SK-N-SH (cell line): ENCODE data around the gene FRMD7.

ENCODE experiments used
- CTCF ChIP-seq: fragments of 200-600 bp; sonication (generic); IDR thresholded peaks from 2 replicates; pipeline ENCODE4 v1.6.1; 2017; ENCODE audit warnings: antibody characterized with exemption, mild to moderate bottlenecking, moderate library complexity
- EP300 ChIP-seq, 2 experiments: IDR thresholded peaks; 2 replicates each; pipeline versions ENCODE4 v1.4.0 to v1.6.1; 2012; ENCODE audit warnings: borderline replicate concordance in 1 of 2, low read depth in 1 of 2, low read length in 1 of 2
- EZH2phosphoT487 ChIP-seq: fragments of 200-600 bp; sonication (generic); IDR thresholded peaks from 2 replicates; pipeline ENCODE4 v1.6.1; 2017; ENCODE audit warnings: low read depth, mixed run types, mild to moderate bottlenecking, antibody characterized with exemption, moderate library complexity, borderline replicate concordance
- FOXJ3 ChIP-seq: sonication (generic); formaldehyde crosslinking; IDR thresholded peaks from 2 replicates; pipeline ENCODE4 v1.5.1; 2020; ENCODE audit warnings: mild to moderate bottlenecking, missing genetic modification reagents
- FOXM1 ChIP-seq: IDR thresholded peaks from 2 replicates; pipeline ENCODE4 v1.4.0; 2012; ENCODE audit warnings: low read depth, mild to moderate bottlenecking
- REST ChIP-seq: IDR thresholded peaks from 2 replicates; pipeline ENCODE4 v1.6.1; 2012; ENCODE audit warnings: mild to moderate bottlenecking, low read depth, low read length, moderate library complexity
- USF1 ChIP-seq: IDR thresholded peaks from 2 replicates; pipeline ENCODE4 v1.4.0; 2012; ENCODE audit warnings: low read depth, borderline replicate concordance
- USF2 ChIP-seq: fragments of 150-350 bp; IDR thresholded peaks from 2 replicates; pipeline ENCODE4 v1.6.1; 2017; ENCODE audit warnings: antibody characterized with exemption, low read length, low read depth, borderline replicate concordance

GRCh38 chrX:132144061-132144460 is 16.2 kb upstream of the FRMD7 start:
- TF ChIP-seq EZH2phosphoT487 (no peak), EP300 (IDR thresholded peaks at IDR 0.05; ENCODE audit: borderline replicate concordance in 1 of 2, low read depth in 1 of 2, low read length in 1 of 2) (no peak), FOXM1 (no peak), FOXJ3 (CRISPR knock-in tag) (no peak), CTCF (no peak), REST (no peak), USF1 (no peak), USF2 (no peak)
